ENCODE results near the gene CETN3. TPM values are rescaled to one million over a fixed set of nuclear protein-coding genes. Genes with fewer than 3 reads are reported as not detected.

The CETN3 gene
- total RNA-seq, 1 donor from 2014 or later: 11.0 TPM

Other genes with a start within 250 kb of the CETN3 start
- gene MBLAC2, start 65.0 kb upstream of the CETN3 start, total RNA-seq: 8.8 TPM
- 5.4 TPM for gene POLR3G, start 65.1 kb upstream of the CETN3 start, total RNA-seq
- 15.5 TPM for gene LYSMD3, start 119.8 kb upstream of the CETN3 start, total RNA-seq
- gene ADGRV1, start 149.0 kb upstream of the CETN3 start, total RNA-seq: 10.6 TPM